ENCODE measurements around the gene SLIT1. TPM values are rescaled to one million over a fixed set of nuclear protein-coding genes. Genes with fewer than 3 reads are reported as not detected.

Gene SLIT1
- total and polyA plus RNA-seq, 8 donors, result 0.20 to 7.0 (median 3.7) TPM

- no peak for DNase-seq
- peaks cover 0 to 35% of the 10 kb centered on the region in 2 donors for H3K27me3 ChIP-seq
- no peaks in the 10 kb centered on the region for H3K36me3 ChIP-seq
- intact Hi-C loops (cut with DNase I), result no loop called here
- H3K9me3 ChIP-seq, result peaks cover 0 to 8% of the 10 kb centered on the region in 2 donors
- ATAC-seq, result no peak
- no peak for TF ChIP-seq CTCF (IDR thresholded peaks at IDR 0.05)
- no peaks in the 10 kb centered on the region for H3K4me1 ChIP-seq
- H3K4me3 ChIP-seq, result no peak overlapping the region
- H3K27ac ChIP-seq, result no peak overlapping the region
These were observed 117.9 kb downstream of the SLIT1 start for GRCh38 chr10:97067716-97068391.

- H3K36me3 ChIP-seq, result no peaks in the 10 kb centered on the region
- no peak for DNase-seq
- H3K4me1 ChIP-seq, result no peaks in the 10 kb centered on the region
- peaks cover 0 to 8% of the 10 kb centered on the region in 2 donors for H3K9me3 ChIP-seq
- no peak for ATAC-seq
- H3K4me3 ChIP-seq, result no peak overlapping the region
- H3K27ac ChIP-seq, result no peak overlapping the region
- TF ChIP-seq CTCF (IDR thresholded peaks at IDR 0.05), result no peak
- peaks cover 0 to 26% of the 10 kb centered on the region in 2 donors for H3K27me3 ChIP-seq
- intact Hi-C loops (cut with DNase I), result no loop called here
These were observed 118.7 kb downstream of the SLIT1 start for GRCh38 chr10:97066877-97067555.

GRCh38 chr10:97065686-97066660, 119.8 kb downstream of the SLIT1 start:
- peaks cover 0 to 8% of the 10 kb centered on the region in 2 donors for H3K9me3 ChIP-seq
- H3K36me3 ChIP-seq, result no peaks in the 10 kb centered on the region
- H3K4me1 ChIP-seq, result no peaks in the 10 kb centered on the region
- no peak overlapping the region for H3K4me3 ChIP-seq
- H3K27me3 ChIP-seq, result peaks cover 0 to 18% of the 10 kb centered on the region in 2 donors
- DNase-seq (no peak), ATAC-seq (no peak)
- intact Hi-C loops (cut with DNase I), result no loop called here
- no peak for TF ChIP-seq CTCF (IDR thresholded peaks at IDR 0.05)
- H3K27ac ChIP-seq, result no peak overlapping the region

GRCh38 chr10:97065128-97065527, 120.6 kb downstream of the SLIT1 start:
- H3K27me3 ChIP-seq, result peaks cover 0 to 18% of the 10 kb centered on the region in 2 donors

More at GRCh38 chr10:97065128-97065527, 120.6 kb downstream of the SLIT1 start:
- intact Hi-C loops (cut with DNase I), result no loop called here
- Histone ChIP-seq H3K4me3 (no peak overlapping the region), H3K9me3 (peaks cover 0 to 6% of the 10 kb centered on the region in 2 donors), H3K36me3 (no peaks in the 10 kb centered on the region), H3K27ac (no peak overlapping the region), H3K4me1 (no peaks in the 10 kb centered on the region)
- DNase-seq, result no peak
- peak; percentile 67 for ATAC-seq
- no peak for TF ChIP-seq CTCF (IDR thresholded peaks at IDR 0.05)
